GM12873 (cell line): ENCODE measurements around the gene ABITRAM.

Experiments used
- CTCF ChIP-seq: IDR thresholded peaks from 2 replicates; pipeline ENCODE4 v1.5.1; 2012; ENCODE audit warnings: low read depth, mild to moderate bottlenecking, moderate library complexity, low read length, control low read depth; ENCODE audit not compliant: insufficient read depth; ENCODE audit errors: missing control alignments

ABITRAM gene

GRCh38 chr9:108900176-108900575 is 34.0 kb upstream of the ABITRAM start:
- TF ChIP-seq CTCF, result no peak

GRCh38 chr9:108903420-108904103 is 30.6 kb upstream of the ABITRAM start:
- TF ChIP-seq CTCF, result no peak

- no peak for TF ChIP-seq CTCF
Measured at GRCh38 chr9:108904161-108904560, 30.0 kb upstream of the ABITRAM start.

GRCh38 chr9:108905494-108905893 is 28.7 kb upstream of the ABITRAM start:
- no peak for TF ChIP-seq CTCF

- no peak for TF ChIP-seq CTCF
Measured at GRCh38 chr9:108910402-108910801, 23.8 kb upstream of the ABITRAM start.

GRCh38 chr9:108910914-108911313 is 23.3 kb upstream of the ABITRAM start:
- no peak for TF ChIP-seq CTCF

- TF ChIP-seq CTCF, result no peak
Measured at GRCh38 chr9:108911820-108912219, 22.4 kb upstream of the ABITRAM start.
